HG02798 (cell line): Measurements from ENCODE around the gene COL8A2.

Experiments
- ATAC-seq: cut with Tn5 transposase; IDR thresholded peaks from one replicate; pipeline ENCODE4 v1.9.1; 2021; ENCODE audit warnings: mild to moderate bottlenecking; ENCODE audit not compliant: unreplicated experiment, poor library complexity

Gene COL8A2

GRCh38 chr1:36116901-36117300 is 8.1 kb downstream of the COL8A2 start:
- no peak for ATAC-seq

- ATAC-seq, result no peak
Measured at GRCh38 chr1:36115931-36116330, 9.1 kb downstream of the COL8A2 start.

DNA sequence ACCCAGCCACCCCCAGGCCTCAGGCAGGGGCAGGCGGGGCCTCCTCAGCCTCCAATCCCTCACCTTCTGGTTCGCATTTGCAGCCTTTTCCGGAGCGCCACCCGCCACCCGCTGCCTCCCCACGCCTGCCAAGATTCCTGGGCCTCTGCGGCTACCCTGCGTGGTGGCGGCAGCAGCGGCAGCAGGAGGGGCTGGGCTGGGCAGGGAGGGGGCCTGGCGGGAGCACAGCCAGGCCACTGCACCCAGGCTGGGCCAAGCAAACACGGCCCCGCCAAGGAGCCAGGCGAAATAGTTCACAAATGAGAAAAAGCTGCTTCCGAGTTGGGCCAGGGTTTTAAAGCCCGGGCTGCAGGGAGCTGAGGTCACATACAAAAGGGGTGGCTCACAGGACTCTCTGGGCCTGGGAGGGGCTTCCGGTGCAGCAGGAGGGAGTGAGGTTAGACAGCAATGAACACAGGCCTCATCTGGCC is 9.8 kb downstream of the COL8A2 start:
- no peak for ATAC-seq

DNA sequence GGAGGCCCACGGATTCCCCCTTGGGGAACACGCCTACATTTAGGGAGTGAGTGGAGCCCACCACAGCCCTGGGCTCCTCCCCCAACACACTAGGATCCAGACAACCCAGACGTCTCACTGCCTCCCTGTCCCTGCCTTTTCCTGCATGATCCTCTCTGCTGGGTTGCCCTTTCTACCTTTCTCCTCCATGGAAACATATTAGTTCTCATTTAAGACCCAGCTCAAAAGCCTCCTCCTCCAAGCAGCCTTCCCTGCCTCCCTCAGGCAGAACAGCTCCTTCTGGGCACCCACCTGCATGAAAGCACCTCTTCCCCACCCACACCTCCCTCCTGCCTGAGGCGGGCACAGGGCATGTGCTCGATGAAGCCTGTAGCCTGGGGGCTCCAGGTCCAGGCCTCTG is 10.7 kb downstream of the COL8A2 start:
- no peak for ATAC-seq

GRCh38 chr1:36112823-36113222 is 12.2 kb downstream of the COL8A2 start:
- ATAC-seq, result no peak

GRCh38 chr1:36111151-36111550 is 13.9 kb downstream of the COL8A2 start:
- ATAC-seq, result no peak

- ATAC-seq, result no peak
Measured at GRCh38 chr1:36109041-36109679, 15.9 kb downstream of the COL8A2 start.

DNA sequence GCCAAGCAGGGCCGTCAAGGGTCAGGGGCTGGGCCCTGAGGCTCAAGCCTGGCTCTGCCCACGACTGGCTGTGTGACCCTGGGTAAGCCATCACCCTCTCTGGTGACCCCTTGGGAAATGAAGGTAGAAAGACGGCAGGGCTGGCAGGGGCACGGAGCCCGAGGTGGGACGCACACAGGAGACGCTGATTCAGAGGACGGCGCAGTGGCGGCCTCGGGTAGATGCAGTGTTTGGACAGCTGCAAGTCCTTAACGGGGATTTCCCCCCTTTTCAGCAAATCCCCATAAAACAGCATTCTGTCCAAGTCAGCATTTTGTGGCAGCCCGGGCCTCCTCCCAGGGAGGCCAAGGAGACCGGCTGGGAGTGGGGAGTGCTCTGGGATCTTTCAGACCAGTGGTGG is 16.7 kb downstream of the COL8A2 start:
- ATAC-seq, result no peak

DNA sequence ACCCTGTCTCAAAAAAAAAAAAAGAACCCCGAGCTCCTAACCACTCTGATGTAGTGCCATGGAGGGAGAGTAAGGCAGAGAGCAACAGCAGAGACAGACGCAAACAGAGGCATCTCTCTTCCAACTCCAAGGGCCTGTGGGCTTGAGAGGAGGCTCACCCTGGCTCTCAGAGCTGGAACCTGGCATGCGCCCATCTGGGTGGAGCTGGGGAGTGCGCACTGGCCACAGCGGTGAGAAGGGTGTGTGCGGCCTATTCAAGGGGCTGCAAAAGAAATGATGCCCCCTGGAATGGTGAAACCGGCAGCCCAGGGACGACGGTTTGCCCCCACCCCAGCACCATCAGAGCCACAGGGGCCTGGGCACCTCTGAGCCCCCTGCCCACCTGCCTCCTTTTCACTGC is 17.6 kb downstream of the COL8A2 start:
- no peak for ATAC-seq

DNA sequence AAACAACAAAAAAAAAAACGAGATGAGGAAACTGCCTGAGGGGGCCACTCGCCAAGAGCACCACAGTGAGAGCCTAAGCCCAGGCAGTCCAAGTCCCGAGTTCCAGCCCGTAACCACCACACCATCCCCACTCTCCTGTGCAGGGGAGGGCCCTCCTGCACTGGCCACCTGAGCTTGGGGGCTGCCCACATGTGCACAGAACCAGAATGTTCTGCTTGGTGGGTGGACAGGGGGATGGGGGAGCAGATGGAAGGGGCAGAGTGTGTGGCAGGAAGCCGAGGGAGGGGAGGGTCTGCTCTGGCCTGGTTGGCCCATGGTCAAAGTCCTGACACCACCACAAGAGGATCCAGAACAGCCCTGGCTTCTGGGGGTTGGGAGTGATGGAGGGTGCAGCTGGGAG is 18.8 kb downstream of the COL8A2 start:
- ATAC-seq, result no peak

DNA sequence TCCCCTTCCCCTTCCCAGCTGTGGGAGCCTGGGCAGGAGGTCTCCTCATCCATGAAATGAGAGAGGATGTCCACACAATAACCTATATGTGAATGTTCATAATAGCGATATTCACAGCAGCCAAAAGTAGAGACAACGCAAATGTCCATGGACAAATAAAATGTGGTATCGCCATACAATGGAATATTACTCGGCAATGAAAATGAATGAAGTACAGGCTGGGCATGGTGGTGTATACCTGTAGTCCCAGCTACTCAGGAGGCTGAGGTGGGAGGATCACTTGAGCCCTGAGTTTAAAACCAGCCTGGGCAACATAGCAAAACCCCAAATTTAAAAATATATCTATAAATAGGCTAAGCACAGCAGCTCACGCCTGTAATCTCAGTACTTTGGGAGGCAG is 23.5 kb downstream of the COL8A2 start:
- ATAC-seq, result no peak

DNA sequence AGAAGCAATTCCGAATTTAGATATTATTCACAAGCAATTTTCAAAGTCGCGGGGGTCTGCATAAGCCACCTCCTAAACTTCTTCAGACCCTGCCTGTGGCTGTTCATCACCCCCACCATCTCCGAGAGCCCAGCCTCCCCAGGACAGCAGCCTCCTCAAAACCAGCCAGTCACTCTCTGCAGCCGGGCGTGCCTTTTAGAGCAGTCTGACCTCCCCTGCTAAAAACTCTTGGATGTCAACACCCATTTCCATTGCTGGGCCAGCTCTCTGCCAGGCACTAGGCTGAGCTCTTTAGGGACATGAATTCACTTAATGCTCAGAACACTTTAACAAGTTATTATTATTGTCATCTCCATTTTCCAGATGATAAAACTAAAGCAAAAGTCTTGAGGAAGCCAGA is 24.6 kb downstream of the COL8A2 start:
- ATAC-seq, result no peak

- no peak for ATAC-seq
Measured at GRCh38 chr1:36099681-36100341, 25.2 kb downstream of the COL8A2 start.

DNA sequence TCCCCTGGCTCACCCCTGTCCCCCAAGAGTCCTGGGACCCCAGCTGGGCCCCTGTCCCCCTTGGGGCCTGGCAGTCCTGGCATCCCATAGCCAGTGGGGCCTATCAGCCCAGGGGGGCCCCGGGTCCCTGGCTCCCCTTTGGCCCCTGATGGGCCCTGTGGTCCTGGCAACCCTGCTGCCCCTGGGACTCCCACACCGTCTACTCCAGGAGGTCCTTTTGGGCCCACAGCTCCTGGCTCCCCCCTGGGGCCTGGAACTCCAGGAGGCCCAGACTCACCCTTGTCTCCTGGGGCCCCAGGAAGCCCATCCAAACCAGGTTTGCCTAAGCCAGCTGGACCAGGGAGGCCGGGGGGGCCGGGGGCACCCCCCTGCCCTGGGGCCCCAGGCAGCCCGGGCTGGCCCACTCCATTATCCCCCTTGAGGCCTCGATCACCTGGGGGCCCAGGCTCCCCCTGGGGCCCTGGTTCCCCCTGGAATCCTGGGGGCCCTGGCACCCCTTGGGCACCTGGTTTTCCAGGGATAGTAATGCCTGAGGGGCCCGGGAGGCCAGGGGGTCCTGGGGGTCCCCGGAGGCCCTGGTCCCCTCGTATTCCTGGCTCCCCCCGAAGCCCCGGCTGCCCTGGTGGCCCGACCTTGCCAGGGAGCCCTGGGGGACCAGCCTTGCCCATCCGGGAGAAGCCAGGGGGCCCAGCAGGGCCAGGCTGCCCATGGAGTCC is 26.2 kb downstream of the COL8A2 start:
- no peak for ATAC-seq

- no peak for ATAC-seq
Measured at GRCh38 chr1:36097693-36098585, 27.1 kb downstream of the COL8A2 start.

GRCh38 chr1:36096500-36097432 is 28.3 kb downstream of the COL8A2 start:
- no peak for ATAC-seq

GRCh38 chr1:36095760-36096405 is 29.1 kb downstream of the COL8A2 start:
- no peak for ATAC-seq

DNA sequence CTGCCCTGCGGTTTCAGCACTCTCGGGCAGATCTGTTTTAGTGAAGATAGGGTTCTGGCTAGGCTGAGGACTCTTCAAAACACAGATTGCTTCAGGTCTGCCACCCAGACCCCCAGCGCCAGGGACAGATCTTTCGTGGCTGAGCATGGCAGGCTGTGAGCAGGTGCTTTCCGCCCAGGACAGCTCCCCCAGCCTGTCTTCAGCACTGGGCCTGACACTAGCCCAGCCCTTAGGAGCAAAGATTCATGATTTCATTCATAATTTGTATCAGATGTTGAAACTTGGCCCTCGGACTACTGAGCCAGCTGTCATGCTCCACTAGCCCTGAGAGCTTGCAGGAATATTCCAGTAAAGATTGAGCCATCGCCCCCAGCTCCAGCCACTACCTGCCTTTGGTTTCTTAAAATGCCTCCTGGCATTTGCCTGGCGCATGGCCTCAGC is 30.4 kb downstream of the COL8A2 start:
- ATAC-seq, result no peak

DNA sequence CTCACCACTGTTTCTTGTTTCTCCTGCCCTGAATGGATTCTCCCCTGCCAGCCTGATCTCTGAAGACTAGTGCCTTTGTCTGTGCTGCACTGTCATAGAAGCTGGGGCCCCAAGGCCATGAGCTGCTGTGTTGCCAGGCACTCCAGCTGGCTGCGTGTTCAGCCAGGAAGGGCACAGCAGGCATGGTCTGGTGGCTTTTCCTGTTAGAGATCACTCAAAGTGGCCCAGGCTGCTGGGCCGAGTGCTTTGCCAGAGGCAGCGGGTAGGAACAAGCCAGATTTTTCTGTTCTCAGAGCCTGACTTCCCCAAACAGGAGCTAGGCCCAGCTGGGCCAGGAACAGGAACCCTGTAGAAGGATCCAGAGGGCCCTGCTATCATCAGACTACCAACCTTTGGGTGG is 31.1 kb downstream of the COL8A2 start:
- no peak for ATAC-seq
